ENCODE data around the gene TECTA. TPM values are rescaled to one million over a fixed set of nuclear protein-coding genes. Genes with fewer than 3 reads are reported as not detected.

Gene TECTA
- polyA plus RNA-seq, 3 donors = 0.45 TPM; not detected in 2

- Mint-ChIP-seq H3K9me3 (no peaks in the 10 kb centered on the region), H3K36me3 (peaks cover 48 to 50% of the 10 kb centered on the region in 2 donors), H3K4me3 (no peak overlapping the region), H3K27ac (no peak overlapping the region), H3K27me3 (ENCODE audit: low read depth in 3 of 3) (no peaks in the 10 kb centered on the region), H3K4me1 (peaks cover 3% of the 10 kb centered on the region)
- Histone ChIP-seq H3K4me3 (replicated peaks in 1 of 3; ENCODE audit: low read depth in 2 of 3, low read length in 3 of 3) (no peak overlapping the region), H3K4me2 (replicated peaks; ENCODE audit: extremely low read depth, low read length, poor library complexity, severe bottlenecking) (no peak overlapping the region), H2AFZ (ENCODE audit: insufficient read depth, low read depth, low read length, poor library complexity, severe bottlenecking) (no peak overlapping the region), H3K36me3 (replicated peaks in 1 of 2; ENCODE audit: control insufficient read depth in 1 of 2, insufficient read depth in 2 of 2, low read length in 2 of 2) (peaks cover 36 to 86% of the 10 kb centered on the region in 2 donors), H3K79me2 (ENCODE audit: insufficient read depth, low read length) (no peaks in the 10 kb centered on the region), H3K27ac (ENCODE audit: low read depth in 1 of 2, low read length in 2 of 2) (no peak overlapping the region), H3K4me1 (ENCODE audit: control insufficient read depth in 1 of 2, insufficient read depth in 2 of 2, low read length in 2 of 2) (no peaks in the 10 kb centered on the region), H3K9ac (ENCODE audit: insufficient read depth, low read length, poor library complexity, severe bottlenecking) (no peak overlapping the region), H3K9me3 (replicated peaks in 1 of 2; ENCODE audit: control insufficient read depth in 1 of 2, insufficient read depth in 1 of 2, low read length in 2 of 2) (no peaks in the 10 kb centered on the region), H4K20me1 (ENCODE audit: insufficient read depth, low read length) (no peaks in the 10 kb centered on the region), H3K27me3 (ENCODE audit: control insufficient read depth in 2 of 2, insufficient read depth in 2 of 2, low read length in 2 of 2) (no peaks in the 10 kb centered on the region)
- intact Hi-C loops (cut with micrococcal nuclease) = no loop called here
- no peak for TF ChIP-seq CTCF (IDR thresholded peaks at IDR 0.05)
- DNase-seq = no peak
- WGBS (ENCODE audit: insufficient coverage) = 100% methylated on average over 2 of the region's 4 CpGs
These were observed 47.8 kb upstream of the TECTA start for GRCh38 chr11:121053244-121053643.

GRCh38 chr11:121054266-121054665, 46.8 kb upstream of the TECTA start:
- Histone ChIP-seq H3K4me1 (ENCODE audit: control insufficient read depth in 1 of 2, insufficient read depth in 2 of 2, low read length in 2 of 2) (no peaks in the 10 kb centered on the region), H3K27me3 (ENCODE audit: control insufficient read depth in 2 of 2, insufficient read depth in 2 of 2, low read length in 2 of 2) (no peaks in the 10 kb centered on the region), H3K4me3 (replicated peaks in 1 of 3; ENCODE audit: low read depth in 2 of 3, low read length in 3 of 3) (no peak overlapping the region), H2AFZ (ENCODE audit: insufficient read depth, low read depth, low read length, poor library complexity, severe bottlenecking) (no peak overlapping the region), H3K9ac (ENCODE audit: insufficient read depth, low read length, poor library complexity, severe bottlenecking) (no peak overlapping the region), H3K36me3 (replicated peaks in 1 of 2; ENCODE audit: control insufficient read depth in 1 of 2, insufficient read depth in 2 of 2, low read length in 2 of 2) (peaks cover 31 to 83% of the 10 kb centered on the region in 2 donors), H3K27ac (ENCODE audit: low read depth in 1 of 2, low read length in 2 of 2) (no peak overlapping the region), H4K20me1 (ENCODE audit: insufficient read depth, low read length) (no peaks in the 10 kb centered on the region), H3K4me2 (replicated peaks; ENCODE audit: extremely low read depth, low read length, poor library complexity, severe bottlenecking) (no peak overlapping the region), H3K79me2 (ENCODE audit: insufficient read depth, low read length) (no peaks in the 10 kb centered on the region), H3K9me3 (replicated peaks in 1 of 2; ENCODE audit: control insufficient read depth in 1 of 2, insufficient read depth in 1 of 2, low read length in 2 of 2) (no peaks in the 10 kb centered on the region)
- Mint-ChIP-seq H3K36me3 (peaks cover 46 to 48% of the 10 kb centered on the region in 2 donors), H3K4me1 (peaks cover 5% of the 10 kb centered on the region), H3K27me3 (ENCODE audit: low read depth in 3 of 3) (no peaks in the 10 kb centered on the region), H3K9me3 (no peaks in the 10 kb centered on the region), H3K4me3 (no peak overlapping the region), H3K27ac (no peak overlapping the region)
- DNase-seq = no peak
- intact Hi-C loops (cut with micrococcal nuclease) = no loop called here
- no peak for TF ChIP-seq CTCF (IDR thresholded peaks at IDR 0.05)
- WGBS (ENCODE audit: insufficient coverage) = no CpG with 5 or more reads among the region's 2 CpGs

Data from CD14-positive monocyte (primary cell).